ENCODE data around the gene SASH1.

DNA sequence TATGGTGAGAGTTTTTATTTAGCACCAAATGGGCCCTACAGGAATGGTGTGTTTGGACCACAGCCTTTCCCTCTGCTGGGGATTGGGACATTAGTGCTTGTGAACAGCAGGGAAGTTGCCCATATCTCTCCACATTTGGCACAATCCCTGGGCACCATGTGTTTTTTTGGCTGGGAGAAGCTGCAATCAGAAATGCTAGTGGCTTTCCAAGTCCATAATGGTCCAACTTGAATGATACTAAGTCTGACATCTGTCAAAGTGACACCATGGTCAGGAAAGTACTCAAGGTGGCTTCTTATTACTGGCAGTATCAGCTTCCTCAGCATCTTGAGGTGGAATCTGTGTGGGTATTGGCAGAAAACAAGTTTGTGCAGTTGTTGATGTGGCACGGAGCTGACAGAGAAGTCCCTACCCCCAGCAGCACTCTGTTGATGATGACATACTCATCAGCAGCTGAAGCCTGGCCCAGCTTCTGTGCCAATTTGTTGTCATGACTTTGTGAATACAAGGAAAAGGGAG is 53.0 kb downstream of the SASH1 start:
- TF ChIP-seq POLR2A (IDR thresholded peaks at IDR 0.05): no peak
- TF ChIP-seq, protein P1, sequence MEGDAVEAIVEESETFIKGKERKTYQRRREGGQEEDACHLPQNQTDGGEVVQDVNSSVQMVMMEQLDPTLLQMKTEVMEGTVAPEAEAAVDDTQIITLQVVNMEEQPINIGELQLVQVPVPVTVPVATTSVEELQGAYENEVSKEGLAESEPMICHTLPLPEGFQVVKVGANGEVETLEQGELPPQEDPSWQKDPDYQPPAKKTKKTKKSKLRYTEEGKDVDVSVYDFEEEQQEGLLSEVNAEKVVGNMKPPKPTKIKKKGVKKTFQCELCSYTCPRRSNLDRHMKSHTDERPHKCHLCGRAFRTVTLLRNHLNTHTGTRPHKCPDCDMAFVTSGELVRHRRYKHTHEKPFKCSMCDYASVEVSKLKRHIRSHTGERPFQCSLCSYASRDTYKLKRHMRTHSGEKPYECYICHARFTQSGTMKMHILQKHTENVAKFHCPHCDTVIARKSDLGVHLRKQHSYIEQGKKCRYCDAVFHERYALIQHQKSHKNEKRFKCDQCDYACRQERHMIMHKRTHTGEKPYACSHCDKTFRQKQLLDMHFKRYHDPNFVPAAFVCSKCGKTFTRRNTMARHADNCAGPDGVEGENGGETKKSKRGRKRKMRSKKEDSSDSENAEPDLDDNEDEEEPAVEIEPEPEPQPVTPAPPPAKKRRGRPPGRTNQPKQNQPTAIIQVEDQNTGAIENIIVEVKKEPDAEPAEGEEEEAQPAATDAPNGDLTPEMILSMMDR (IDR thresholded peaks at IDR 0.05): no peak

All from heart left ventricle (tissue), 13 donors.